GM04504 (cell line): ENCODE measurements around the gene SWT1.
"Not testable (repeated sequence)": the region's sequence is repeated elsewhere in the genome, so short reads cannot be mapped to it uniquely, and the experiment has no call there.

Experiments
- DNase-seq: peaks from one replicate; pipeline ENCODE4 v3.0.0-alpha.2; 2012; ENCODE audit warnings: low read depth

Gene SWT1

GRCh38 chr1:185251928-185252327 is 95.0 kb downstream of the SWT1 start:
- not testable (repeated sequence) for DNase-seq

- DNase-seq = not testable (repeated sequence)
Observed at GRCh38 chr1:185252404-185252803, 95.4 kb downstream of the SWT1 start.

- not testable (repeated sequence) for DNase-seq
Observed at GRCh38 chr1:185255595-185255994, 98.6 kb downstream of the SWT1 start.

GRCh38 chr1:185257116-185257949 is 100.4 kb downstream of the SWT1 start:
- DNase-seq = not testable (repeated sequence)

GRCh38 chr1:185257950-185258208 is 100.9 kb downstream of the SWT1 start:
- no peak for DNase-seq

GRCh38 chr1:185258676-185259075 is 101.7 kb downstream of the SWT1 start:
- DNase-seq = no peak

- DNase-seq = no peak
Observed at GRCh38 chr1:185260611-185261010, 103.6 kb downstream of the SWT1 start.

- no peak for DNase-seq
Observed at GRCh38 chr1:185262151-185262550, 105.2 kb downstream of the SWT1 start.

GRCh38 chr1:185263292-185263691 is 106.3 kb downstream of the SWT1 start:
- DNase-seq = no peak

- DNase-seq = no peak
Observed at GRCh38 chr1:185263780-185264179, 106.8 kb downstream of the SWT1 start.

- DNase-seq = no peak
Observed at GRCh38 chr1:185265314-185265713, 108.3 kb downstream of the SWT1 start.

- DNase-seq = no peak
Observed at GRCh38 chr1:185267301-185267700, 110.3 kb downstream of the SWT1 start.

- DNase-seq = no peak
Observed at GRCh38 chr1:185267701-185268100, 110.7 kb downstream of the SWT1 start.

- DNase-seq = no peak
Observed at GRCh38 chr1:185268352-185268751, 111.4 kb downstream of the SWT1 start.

- DNase-seq = no peak
Observed at GRCh38 chr1:185271921-185272320, 115.0 kb downstream of the SWT1 start.

GRCh38 chr1:185279571-185279970 is 122.6 kb downstream of the SWT1 start:
- DNase-seq = no peak

- no peak for DNase-seq
Observed at GRCh38 chr1:185280589-185280988, 123.6 kb downstream of the SWT1 start.

GRCh38 chr1:185281245-185281644 is 124.3 kb downstream of the SWT1 start:
- DNase-seq = no peak

- no peak for DNase-seq
Observed at GRCh38 chr1:185284116-185284515, 127.1 kb downstream of the SWT1 start.

- DNase-seq = no peak
Observed at GRCh38 chr1:185284533-185285276, 127.7 kb downstream of the SWT1 start.

GRCh38 chr1:185287451-185287850 is 130.5 kb downstream of the SWT1 start:
- no peak for DNase-seq

- DNase-seq = no peak
Observed at GRCh38 chr1:185288435-185288834, 131.5 kb downstream of the SWT1 start.

GRCh38 chr1:185289880-185290279 is 132.9 kb downstream of the SWT1 start:
- no peak for DNase-seq

GRCh38 chr1:185291159-185291558 is 134.2 kb downstream of the SWT1 start:
- DNase-seq = no peak
